Measurements from ENCODE around the gene IGFBP2.
"Not testable (repeated sequence)": the region's sequence is repeated elsewhere in the genome, so short reads cannot be mapped to it uniquely, and the experiment has no call there.

Gene IGFBP2, protein sequence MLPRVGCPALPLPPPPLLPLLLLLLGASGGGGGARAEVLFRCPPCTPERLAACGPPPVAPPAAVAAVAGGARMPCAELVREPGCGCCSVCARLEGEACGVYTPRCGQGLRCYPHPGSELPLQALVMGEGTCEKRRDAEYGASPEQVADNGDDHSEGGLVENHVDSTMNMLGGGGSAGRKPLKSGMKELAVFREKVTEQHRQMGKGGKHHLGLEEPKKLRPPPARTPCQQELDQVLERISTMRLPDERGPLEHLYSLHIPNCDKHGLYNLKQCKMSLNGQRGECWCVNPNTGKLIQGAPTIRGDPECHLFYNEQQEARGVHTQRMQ

GRCh38 chr2:216632952-216633615 lies at the start of gene IGFBP2:
Gene IGFBP2, plus strand, starts transcription at chr2:216633420. Its CDS starts 104 bp downstream, at chr2:216633524.
- no peak for DNase-seq (ENCODE audit: low read depth)

DNA sequence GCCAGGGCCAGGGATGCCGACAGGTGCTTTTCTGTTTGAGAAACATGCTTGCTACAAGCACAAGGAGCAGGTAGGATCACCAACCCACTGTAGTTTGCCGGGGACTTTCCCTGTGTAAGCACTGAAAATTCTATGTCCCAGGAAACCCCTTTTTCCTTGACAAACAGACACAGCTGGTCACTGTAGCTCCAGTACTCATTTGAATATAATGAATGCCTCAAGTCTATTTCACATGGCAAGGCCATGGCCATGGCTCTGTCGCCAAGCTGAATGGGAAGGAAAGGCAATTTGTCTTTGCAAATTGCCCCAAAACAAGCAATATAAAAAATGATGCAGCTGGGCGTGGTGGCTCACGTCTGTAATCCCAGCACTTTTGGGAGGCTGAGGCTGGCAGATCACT lies 49.6 kb upstream of the IGFBP2 start:
- DNase-seq (ENCODE audit: low read depth) = no peak

GRCh38 chr2:216584112-216584511 lies 49.1 kb upstream of the IGFBP2 start:
- DNase-seq (ENCODE audit: low read depth) = no peak

GRCh38 chr2:216585441-216585840 lies 47.8 kb upstream of the IGFBP2 start:
- no peak for DNase-seq (ENCODE audit: low read depth)

DNA sequence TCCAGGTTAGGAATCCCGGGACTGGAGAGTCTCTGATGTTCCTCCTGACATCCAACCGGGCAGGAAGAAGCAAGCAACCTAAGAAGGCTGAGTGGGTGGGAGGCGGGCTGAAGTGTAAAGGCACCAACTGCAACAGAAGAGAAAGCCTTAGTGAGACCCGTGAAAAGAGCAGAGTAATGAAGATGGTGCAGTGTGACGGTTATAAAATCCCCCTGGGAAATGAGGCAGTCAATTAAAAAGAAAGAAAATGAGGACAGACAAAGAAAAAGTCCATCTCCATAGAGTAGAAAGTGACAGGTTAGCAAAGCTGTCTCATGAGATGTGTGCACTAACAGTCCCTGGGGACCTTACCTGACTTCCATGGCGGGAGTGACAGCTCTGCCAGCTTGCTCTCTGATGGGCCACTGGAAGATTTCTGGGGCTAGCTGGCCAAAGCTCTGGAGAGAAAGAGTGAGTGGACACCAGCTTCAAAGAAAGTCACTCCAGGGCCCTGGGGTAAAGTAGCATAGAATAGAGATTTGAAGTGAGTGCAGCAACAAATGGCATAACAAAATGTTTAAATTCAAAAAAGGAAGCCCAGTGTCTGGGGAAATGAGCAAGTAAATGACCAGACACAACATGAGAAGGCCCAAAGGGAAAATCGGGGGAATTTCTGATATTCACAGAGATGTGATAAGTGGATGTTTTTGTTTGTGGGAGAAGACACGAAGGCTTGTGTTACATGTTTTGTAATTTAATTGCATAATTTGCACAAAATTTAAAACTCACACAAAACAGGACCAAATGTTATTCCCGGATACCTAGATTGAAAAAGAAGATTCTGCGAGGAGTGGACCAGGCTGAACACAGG lies 44.1 kb upstream of the IGFBP2 start:
- DNase-seq (ENCODE audit: low read depth) = no peak

DNA sequence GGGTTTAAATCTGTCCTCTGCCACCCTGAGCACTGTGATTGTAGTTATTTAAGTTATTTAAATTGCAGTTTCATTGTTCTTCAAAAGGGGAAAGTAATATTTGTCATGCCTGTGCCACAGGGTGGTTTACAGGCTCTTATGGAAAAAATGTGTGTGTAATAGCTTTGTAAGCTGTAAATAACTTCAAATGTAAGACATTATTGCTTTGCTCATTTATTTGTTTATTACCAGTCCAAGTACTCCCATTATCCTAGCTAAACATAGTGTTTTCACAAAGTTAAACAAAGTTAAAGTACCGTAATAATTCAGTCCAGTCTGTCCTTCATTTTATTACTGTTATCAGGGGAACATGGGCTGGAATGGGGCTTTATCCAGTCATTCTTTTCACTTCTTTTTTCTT lies 43.4 kb upstream of the IGFBP2 start:
- DNase-seq (ENCODE audit: low read depth) = no peak

DNA sequence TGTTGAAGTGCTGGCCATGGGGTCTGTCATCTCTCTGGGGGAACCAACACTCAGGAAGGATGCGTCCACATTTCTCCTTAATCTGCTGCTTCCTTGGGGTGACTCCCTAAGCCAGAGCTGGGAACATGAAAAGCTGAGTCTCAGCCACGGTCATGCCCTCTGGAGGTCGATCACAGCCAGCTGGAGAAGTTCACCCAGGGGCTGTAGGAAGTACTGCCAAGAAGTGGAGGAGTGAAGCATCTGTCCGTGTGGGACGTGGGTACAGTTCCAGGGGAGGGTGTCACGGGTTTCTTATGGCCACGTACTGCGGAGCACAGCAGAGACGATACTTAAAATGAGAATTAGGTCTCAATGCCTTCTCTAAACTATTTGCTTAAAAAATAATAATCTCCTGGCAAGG lies 42.4 kb upstream of the IGFBP2 start:
- no peak for DNase-seq (ENCODE audit: low read depth)

DNA sequence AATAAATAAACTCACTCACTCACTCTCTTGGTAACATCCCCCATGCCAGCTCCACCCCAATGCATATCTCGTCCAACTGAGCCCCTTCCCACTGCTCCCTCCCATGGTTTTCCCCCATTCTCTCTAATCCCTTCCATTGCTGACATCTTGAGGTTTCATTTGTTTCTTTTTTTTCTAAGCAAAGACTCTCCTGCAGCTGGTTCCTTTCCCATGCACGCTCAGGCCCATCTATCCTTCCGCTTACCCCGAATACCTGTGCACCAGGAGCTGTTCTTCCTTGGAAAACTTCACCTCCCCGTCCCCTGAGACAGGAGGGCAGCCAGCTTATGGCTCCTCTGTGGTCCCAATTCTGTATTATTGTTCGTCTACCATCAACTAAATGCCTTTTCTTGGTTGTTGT lies 41.7 kb upstream of the IGFBP2 start:
- DNase-seq (ENCODE audit: low read depth) = no peak

DNA sequence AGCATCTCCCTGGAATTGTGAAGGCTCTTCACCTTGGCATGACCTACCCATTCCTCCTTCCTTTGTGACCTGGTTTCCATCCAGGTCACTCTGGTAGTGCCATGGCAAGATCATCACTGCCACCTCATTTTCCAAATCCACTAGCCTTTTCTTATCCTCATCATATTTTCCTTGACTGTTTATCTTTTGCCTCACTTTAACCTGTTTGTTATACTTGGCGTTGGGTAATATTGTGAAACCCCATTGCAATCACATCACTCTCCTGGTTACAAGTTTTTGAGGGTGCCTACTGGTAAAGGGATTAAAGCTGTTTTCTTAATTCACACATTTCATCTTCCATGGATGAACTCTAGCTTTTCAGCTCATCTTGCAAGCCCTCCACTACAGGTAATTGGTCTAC lies 39.1 kb upstream of the IGFBP2 start:
- DNase-seq (ENCODE audit: low read depth) = no peak

DNA sequence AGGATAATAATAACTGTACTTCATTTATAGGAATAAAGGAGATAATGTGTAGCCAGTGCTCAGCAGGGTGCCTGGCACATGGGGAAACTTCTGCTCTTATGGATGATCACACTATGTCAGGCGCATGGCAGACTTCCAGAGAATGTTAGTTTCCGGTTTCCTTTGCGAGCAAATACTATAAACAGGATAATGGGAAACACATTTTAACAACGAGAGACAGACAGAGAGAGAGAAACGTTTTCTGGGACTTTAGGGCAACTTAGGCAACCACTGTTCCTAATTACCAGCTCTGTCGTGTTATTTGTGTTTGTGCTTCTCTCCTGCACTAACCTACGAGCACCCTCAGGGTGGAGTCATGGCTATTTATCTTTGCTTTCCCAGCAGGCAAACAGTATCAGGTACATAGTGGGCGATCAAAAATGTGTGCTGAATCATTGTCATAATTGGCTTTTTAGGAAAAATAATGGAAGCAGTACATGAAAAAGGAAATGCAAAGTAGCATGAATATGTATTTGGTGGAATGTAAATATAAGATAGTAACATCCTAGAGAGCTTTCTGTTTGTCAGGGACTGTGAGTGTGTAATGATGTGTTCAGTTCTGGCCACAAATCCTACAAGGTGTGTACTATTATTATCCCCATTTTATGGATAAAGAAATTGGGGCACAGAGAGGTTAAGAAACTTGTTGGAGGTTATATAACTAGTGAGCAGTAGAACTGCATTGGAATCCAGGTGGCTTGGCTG lies 36.8 kb upstream of the IGFBP2 start:
- peak; percentile 81 for DNase-seq (ENCODE audit: low read depth)

GRCh38 chr2:216596980-216597509 lies 36.2 kb upstream of the IGFBP2 start:
- no peak for DNase-seq (ENCODE audit: low read depth)

DNA sequence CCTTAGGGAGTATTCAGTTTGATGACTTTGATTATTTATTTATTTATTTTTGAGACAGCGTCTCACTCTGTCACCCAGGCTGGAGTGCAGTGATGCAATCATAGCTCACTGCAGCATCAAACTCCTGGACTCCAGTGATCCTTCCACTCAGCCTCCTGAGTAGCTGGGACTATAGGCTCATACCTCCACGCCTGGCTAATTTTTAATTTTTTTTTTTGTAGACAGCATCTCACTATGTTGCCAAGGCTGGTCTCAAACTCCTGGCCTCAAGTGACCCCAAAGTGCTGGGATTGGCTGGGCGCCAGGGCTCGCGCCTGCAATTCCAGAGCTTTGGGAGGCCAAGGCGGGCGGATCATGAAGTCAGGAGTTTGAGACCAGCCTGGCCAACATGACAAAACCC lies 35.4 kb upstream of the IGFBP2 start:
- not testable (repeated sequence) for DNase-seq (ENCODE audit: low read depth)

DNA sequence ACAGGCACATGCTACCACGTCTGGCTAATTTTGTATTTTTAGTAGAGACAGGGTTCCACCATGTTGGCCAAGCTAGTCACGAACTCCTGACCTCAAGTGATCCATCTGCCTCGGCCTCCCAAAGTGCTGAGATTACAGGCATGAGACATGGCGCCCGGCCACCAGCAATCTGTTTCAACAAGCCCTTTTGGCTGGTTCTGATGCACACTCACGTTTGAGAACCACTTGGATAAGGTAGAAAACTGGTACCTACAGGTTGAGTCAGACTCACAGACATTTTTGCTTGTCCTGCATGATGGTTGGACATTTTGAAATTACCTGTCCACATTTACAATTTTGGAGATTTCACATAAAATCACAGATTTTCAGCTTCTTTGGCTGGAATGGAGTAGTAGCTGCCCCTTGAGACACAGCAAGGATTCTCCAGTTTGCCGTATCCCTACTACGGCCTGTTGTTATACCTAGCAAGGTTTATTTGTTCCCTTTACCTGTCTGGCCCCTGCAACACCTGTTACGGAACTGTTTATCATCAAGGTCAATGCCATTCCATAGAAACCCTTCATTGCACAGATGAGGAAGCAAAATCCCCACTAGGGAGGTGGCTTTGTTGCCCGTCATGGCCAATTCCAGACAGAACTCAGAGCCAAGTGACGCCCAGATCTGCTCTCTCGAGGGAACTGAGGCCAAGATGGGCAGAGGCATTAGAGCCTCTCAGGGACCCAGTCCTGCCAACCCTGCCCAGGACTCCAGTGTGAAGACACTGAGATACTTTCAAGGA lies 31.4 kb upstream of the IGFBP2 start:
- no peak for DNase-seq (ENCODE audit: low read depth)

- DNase-seq (ENCODE audit: low read depth) = no peak
Observed at GRCh38 chr2:216603010-216603883, 30.0 kb upstream of the IGFBP2 start.

GRCh38 chr2:216603884-216604245 lies 29.4 kb upstream of the IGFBP2 start:
- DNase-seq (ENCODE audit: low read depth) = no peak

- no peak for DNase-seq (ENCODE audit: low read depth)
Observed at GRCh38 chr2:216604458-216604857, 28.8 kb upstream of the IGFBP2 start.

DNA sequence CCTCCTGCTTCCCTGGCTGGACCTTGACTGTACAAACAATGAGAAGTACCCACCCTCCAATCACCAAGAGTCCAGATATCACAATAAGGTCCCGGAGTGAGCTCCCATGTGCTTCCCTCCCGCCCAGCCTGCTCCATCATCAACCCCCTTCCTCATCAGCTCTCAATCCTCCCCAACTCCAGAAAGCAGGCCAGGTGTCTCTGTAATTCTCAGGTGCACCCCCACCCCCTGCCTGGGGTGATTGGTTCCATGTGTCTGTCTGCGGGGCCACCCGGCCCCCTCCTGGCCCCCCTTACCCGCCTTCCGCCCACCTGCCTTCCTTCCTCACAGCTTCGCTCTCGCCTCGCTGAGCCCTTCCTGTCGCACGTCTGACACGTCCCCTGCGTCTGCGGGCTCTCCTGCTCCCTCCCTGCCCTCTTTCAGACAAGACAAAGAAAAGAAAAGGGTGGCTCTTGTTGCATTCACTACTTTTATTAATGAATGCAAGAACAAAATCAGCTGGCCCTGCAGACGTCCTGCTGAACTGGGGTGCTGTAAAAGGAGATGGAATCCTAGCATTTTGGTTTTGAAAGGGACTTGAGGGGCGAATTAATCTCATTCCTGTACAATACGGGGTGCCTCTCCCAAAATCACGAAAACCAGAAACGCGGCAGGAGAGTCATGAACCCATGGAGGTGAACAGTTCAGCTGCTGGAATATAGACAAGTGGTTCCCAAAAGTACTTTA lies 26.5 kb upstream of the IGFBP2 start:
- no peak for DNase-seq (ENCODE audit: low read depth)

DNA sequence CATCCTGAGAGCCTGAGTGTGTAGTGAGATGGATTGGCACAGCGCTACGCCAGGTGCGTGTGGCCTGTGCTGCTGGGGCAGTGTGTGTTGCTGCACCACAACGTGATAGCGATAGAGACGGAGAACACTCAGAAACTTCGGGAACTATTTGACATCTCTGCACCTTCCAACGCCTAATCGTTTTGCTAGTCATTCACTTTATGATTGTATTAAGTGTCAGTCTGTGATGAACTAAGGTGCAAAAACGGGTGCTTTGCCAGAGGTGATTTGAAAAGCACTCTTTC lies 26.0 kb upstream of the IGFBP2 start:
- no peak for DNase-seq (ENCODE audit: low read depth)

GRCh38 chr2:216608525-216608924 lies 24.7 kb upstream of the IGFBP2 start:
- no peak for DNase-seq (ENCODE audit: low read depth)
